Activated naive CD4-positive, alpha-beta T cell treated with anti-CD3 and anti-CD28 coated beads, Interleukin-2, amount 50 U/mL, for 72 hours (primary cell): ENCODE results near the gene DUSP6. TPM values are rescaled to one million over a fixed set of nuclear protein-coding genes. Genes with fewer than 3 reads are reported as not detected.

Experiments
- ATAC-seq, 2 donors: fragments of 150-1000 bp; cut with Tn5 transposase; 2 replicates each; pipeline ENCODE4 v1.10.0; 2021; ENCODE audit warnings: mild to moderate bottlenecking in 2 of 2, moderate library complexity in 2 of 2
- DNase-seq, 2 donors: peaks; one replicate each; pipeline ENCODE4 v3.0.0; 2021 to 2022; ENCODE audit warnings: low spot score in 2 of 2
- H3K27ac Mint-ChIP-seq, 2 donors: one replicate each; pipeline ENCODE4 v1.8.0; 2022; ENCODE audit warnings: mild to moderate bottlenecking in 2 of 2, mixed read lengths in 2 of 2
- H3K36me3 Mint-ChIP-seq, 2 donors: one replicate each; pipeline ENCODE4 v1.8.0; 2022; ENCODE audit warnings: mixed read lengths in 2 of 2
- H3K9me3 Mint-ChIP-seq, 2 donors: one replicate each; pipeline ENCODE4 v1.8.0; 2022; ENCODE audit warnings: mixed read lengths in 2 of 2
- total RNA-seq, 2 donors: library from RNA; stranded (reverse); gene quantifications; one replicate each; pipeline ENCODE4 v1.2.3, GENCODE V29; 2022

DUSP6 gene
- total RNA-seq, 2 donors from 2014 or later = 25.3 to 39.1 TPM

DNA sequence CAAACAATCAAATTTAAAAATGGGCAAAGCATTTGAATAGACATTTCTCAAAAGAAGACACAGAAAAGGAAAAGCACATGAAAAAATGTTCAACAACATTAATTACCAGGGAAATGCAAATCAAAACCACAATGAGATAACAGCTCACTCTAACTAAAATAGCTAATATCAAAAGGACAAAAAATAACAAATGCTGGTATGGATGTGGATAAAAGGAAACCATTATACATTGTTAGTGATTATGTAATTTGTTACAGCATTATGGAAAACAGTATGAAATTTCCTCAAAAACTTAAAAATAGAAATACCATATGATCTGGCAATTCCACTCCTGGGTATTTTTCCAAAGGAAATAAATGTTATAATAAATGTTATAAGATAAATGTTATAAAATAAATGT, 52.9 kb downstream of the DUSP6 start:
- H3K9me3 Mint-ChIP-seq = no peaks in the 10 kb centered on the region
- ATAC-seq (no peak), DNase-seq (no peak)
- no peak overlapping the region for H3K27ac Mint-ChIP-seq
- H3K36me3 Mint-ChIP-seq = no peaks in the 10 kb centered on the region

Other genes with a start within 250 kb of the DUSP6 start
- gene GALNT4, start 172.3 kb upstream of the DUSP6 start, total RNA-seq = 1 to 10 TPM; 3.0 to 6.5 TPM
- 10 to 100 TPM; 18.3 to 35.8 TPM for gene POC1B, start 173.5 kb upstream of the DUSP6 start, total RNA-seq